Bronchial epithelial cell (primary cell): ENCODE measurements around the gene DOHH. TPM values are rescaled to one million over a fixed set of nuclear protein-coding genes. Genes with fewer than 3 reads are reported as not detected.

Source experiments
- DNase-seq: peaks from one replicate; pipeline ENCODE4 v3.0.0-alpha.2; 2010; ENCODE audit warnings: low read depth
- FAIRE-seq: peaks from 2 replicates; lab custom pipeline; 2011; peaks lifted over from hg19 to GRCh38; lab: Jason Lieb, UNC
- H3K27me3 ChIP-seq: 2 replicates; pipeline ENCODE4 v1.5.1; 2011; ENCODE audit warnings: low read length; ENCODE audit not compliant: control insufficient read depth, insufficient read depth
- H3K36me3 ChIP-seq: 2 replicates; pipeline ENCODE4 v1.5.1; 2011; ENCODE audit warnings: low read length; ENCODE audit not compliant: control insufficient read depth, insufficient read depth
- H3K4me3 ChIP-seq: 2 replicates; pipeline ENCODE4 v1.5.1; 2011; ENCODE audit warnings: mild to moderate bottlenecking, low read depth, low read length, control low read depth
- CTCF ChIP-seq: IDR thresholded peaks from 2 replicates; pipeline ENCODE4 v1.5.1; 2011; ENCODE audit warnings: mild to moderate bottlenecking, moderate library complexity, low read length, control low read depth, inconsistent platforms; ENCODE audit not compliant: insufficient read depth, severe bottlenecking
- total RNA-seq: library from RNA; depleted of rRNA; stranded (reverse); fragments of >200 nt; gene quantifications from 2 replicates; pipeline ENCODE4 v1.2.1, GENCODE V29; 2014

Gene DOHH
- total RNA-seq, 1 donor from 2014 or later, result 17.1 TPM

DNA sequence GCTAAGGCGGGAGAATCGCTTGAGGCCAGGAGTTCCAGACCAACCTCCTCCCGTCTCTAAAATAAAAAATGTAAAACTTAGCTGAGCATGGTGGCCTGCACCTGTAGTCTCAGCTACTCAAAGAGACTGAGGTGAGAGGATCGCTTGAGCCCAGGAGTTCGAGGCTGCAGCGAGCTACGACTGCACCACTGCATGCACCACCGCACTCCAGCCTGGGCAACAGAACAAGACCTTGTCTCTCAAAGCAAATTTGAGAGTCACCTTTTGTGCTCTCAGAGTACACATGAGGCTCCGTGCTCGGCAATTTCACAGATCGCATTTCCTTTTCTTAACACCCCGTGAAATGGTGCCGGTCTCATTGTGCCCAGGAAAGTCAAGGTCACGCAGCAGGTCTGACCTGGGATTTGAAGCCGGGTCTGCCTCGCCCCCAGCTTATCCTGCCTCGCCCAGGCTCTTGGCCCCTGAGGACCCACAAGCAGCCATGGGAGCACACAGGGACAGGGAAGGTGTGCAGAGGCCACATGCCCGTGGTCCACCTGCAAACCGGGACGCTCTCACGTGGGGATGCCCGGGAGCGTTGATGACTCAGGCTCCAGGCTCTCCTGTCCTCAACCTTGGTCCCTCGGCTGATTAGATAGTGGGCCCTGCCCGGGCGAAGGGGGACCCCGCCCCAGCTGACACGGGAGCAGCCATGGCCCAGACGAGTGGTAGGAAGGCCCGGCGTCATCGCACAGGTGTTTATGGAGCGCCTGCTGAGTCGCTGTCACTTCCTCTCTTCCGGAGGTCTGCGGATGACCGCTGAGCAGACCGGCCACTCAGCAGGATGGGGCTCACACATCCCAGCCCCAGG, 19.0 kb downstream of the DOHH start:
- Histone ChIP-seq H3K27me3 (peaks cover 5% of the 10 kb centered on the region), H3K36me3 (no peaks in the 10 kb centered on the region), H3K4me3 (no peak overlapping the region)
- TF ChIP-seq CTCF, result no peak
- no peak for FAIRE-seq
- DNase-seq, result no peak

DNA sequence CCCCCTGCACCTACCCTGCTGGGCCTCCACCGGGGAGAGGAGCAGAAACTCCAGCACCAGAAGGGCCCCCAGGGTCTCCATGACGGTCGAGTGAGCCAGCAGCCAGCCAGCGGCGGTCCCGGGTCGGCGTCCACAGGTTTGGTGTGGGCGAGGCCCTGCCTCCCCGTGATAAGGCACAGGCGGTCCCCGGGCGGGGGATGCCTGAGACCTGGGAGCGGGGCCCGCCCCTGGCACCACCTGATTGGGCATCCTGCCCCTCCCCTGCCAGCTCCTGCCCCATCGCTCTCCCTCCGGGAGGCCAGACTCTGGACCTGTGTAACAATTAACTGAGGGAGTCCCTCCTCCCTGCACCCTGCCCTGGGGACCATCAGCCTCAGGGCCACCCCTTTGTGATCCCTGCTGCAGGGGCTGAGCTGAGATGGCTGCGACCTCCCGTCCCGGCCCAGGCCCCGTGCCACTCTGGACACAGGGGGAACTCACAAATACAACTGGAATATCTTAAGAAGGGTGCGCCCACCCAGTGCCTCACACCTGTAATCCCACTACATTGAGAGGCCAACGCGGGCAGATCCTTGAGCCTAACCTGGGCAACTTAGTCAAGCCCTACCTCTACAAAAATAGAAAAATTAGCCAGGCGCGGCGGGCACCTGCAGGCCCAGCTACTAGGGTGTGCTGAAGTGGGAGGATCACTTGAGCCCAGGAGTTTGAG, 19.9 kb downstream of the DOHH start, which contains the start of gene SMIM24:
TSS of gene SMIM24 (minus strand) at position 143 of the 709 bp plus-strand sequence. CDS start at position 81, 62 bp downstream.
- DNase-seq, result no peak
- H3K4me3 ChIP-seq, result no peak within 1 kb of the TSS
- no peak for FAIRE-seq
- TF ChIP-seq CTCF, result no peak
- peaks cover 5% of the 10 kb centered on the region for H3K27me3 ChIP-seq
- H3K36me3 ChIP-seq, result no peaks in the 10 kb centered on the region

GRCh38 chr19:3479834-3480215, 20.6 kb downstream of the DOHH start:
- no peak overlapping the region for H3K4me3 ChIP-seq
- no peak for TF ChIP-seq CTCF
- DNase-seq, result no peak
- H3K27me3 ChIP-seq, result peaks cover 8% of the 10 kb centered on the region
- FAIRE-seq, result no peak
- no peaks in the 10 kb centered on the region for H3K36me3 ChIP-seq

GRCh38 chr19:3479177-3479833, 21.2 kb downstream of the DOHH start:
- H3K27me3 ChIP-seq, result peaks cover 8% of the 10 kb centered on the region
- H3K36me3 ChIP-seq, result no peaks in the 10 kb centered on the region

More at GRCh38 chr19:3479177-3479833, 21.2 kb downstream of the DOHH start:
- DNase-seq, result no peak
- no peak for FAIRE-seq
- no peak for TF ChIP-seq CTCF
- no peak overlapping the region for H3K4me3 ChIP-seq
